ENCODE measurements around the gene TMEM120B. TPM values are rescaled to one million over a fixed set of nuclear protein-coding genes. Genes with fewer than 3 reads are reported as not detected.

The TMEM120B gene
- total RNA-seq, 4 donors from 2014 or later: 3.7 to 8.6 (median 5.2) TPM

GRCh38 chr12:121819212-121819949 is 106.8 kb downstream of the TMEM120B start:
- peaks cover 0 to 100% (median 0%) of the 10 kb centered on the region in 3 donors for H3K36me3 ChIP-seq
- no peak for DNase-seq
- no peaks in the 10 kb centered on the region for H3K27me3 ChIP-seq

DNA sequence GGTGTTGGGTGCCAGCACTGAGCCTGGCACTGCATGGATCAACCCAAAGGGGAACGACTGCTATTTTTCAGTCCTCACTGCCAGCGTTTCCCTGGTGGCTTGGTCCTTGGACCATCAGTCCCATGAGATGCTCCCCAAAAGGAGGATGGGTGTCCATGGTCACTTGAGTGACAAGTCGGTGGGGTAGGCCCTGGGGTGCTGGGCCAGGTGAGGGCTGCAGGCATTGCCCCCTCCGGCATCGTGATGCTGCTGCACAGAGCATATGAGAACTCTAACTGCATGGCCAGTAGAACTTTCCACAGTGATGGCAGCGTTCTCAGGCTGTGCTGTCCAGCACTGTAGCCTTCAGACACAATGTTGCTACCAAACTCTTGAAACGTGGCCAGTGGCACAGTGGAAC is 107.5 kb downstream of the TMEM120B start:
- DNase-seq: no peak
- TF ChIP-seq POLR2A (IDR thresholded peaks at IDR 0.05): no peak
- TF ChIP-seq, protein P1, sequence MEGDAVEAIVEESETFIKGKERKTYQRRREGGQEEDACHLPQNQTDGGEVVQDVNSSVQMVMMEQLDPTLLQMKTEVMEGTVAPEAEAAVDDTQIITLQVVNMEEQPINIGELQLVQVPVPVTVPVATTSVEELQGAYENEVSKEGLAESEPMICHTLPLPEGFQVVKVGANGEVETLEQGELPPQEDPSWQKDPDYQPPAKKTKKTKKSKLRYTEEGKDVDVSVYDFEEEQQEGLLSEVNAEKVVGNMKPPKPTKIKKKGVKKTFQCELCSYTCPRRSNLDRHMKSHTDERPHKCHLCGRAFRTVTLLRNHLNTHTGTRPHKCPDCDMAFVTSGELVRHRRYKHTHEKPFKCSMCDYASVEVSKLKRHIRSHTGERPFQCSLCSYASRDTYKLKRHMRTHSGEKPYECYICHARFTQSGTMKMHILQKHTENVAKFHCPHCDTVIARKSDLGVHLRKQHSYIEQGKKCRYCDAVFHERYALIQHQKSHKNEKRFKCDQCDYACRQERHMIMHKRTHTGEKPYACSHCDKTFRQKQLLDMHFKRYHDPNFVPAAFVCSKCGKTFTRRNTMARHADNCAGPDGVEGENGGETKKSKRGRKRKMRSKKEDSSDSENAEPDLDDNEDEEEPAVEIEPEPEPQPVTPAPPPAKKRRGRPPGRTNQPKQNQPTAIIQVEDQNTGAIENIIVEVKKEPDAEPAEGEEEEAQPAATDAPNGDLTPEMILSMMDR (IDR thresholded peaks at IDR 0.05): no peak
- no peaks in the 10 kb centered on the region for H3K9me3 ChIP-seq
- H3K36me3 ChIP-seq: peaks cover 0 to 100% (median 0%) of the 10 kb centered on the region in 3 donors
- H3K4me1 ChIP-seq: no peaks in the 10 kb centered on the region
- H3K27me3 ChIP-seq: no peaks in the 10 kb centered on the region
- H3K27ac ChIP-seq: no peak overlapping the region
- no peak overlapping the region for H3K4me3 ChIP-seq

More at GRCh38 chr12:121819212-121819949, 106.8 kb downstream of the TMEM120B start:
- H3K4me3 ChIP-seq: no peak overlapping the region
- no peaks in the 10 kb centered on the region for H3K9me3 ChIP-seq
- H3K4me1 ChIP-seq: no peaks in the 10 kb centered on the region
- no peak overlapping the region for H3K27ac ChIP-seq
- TF ChIP-seq POLR2A (IDR thresholded peaks at IDR 0.05): no peak
- TF ChIP-seq, protein P1 (IDR thresholded peaks at IDR 0.05): no peak

GRCh38 chr12:121822393-121823100 is 110.0 kb downstream of the TMEM120B start:
- Histone ChIP-seq H3K4me3 (no peak overlapping the region), H3K9me3 (no peaks in the 10 kb centered on the region), H3K36me3 (peaks cover 0 to 100% (median 0%) of the 10 kb centered on the region in 3 donors), H3K27me3 (no peaks in the 10 kb centered on the region), H3K27ac (no peak overlapping the region), H3K4me1 (no peaks in the 10 kb centered on the region)
- TF ChIP-seq, protein P1 (IDR thresholded peaks at IDR 0.05): no peak
- no peak for TF ChIP-seq POLR2A (IDR thresholded peaks at IDR 0.05)
- DNase-seq: no peak

DNA sequence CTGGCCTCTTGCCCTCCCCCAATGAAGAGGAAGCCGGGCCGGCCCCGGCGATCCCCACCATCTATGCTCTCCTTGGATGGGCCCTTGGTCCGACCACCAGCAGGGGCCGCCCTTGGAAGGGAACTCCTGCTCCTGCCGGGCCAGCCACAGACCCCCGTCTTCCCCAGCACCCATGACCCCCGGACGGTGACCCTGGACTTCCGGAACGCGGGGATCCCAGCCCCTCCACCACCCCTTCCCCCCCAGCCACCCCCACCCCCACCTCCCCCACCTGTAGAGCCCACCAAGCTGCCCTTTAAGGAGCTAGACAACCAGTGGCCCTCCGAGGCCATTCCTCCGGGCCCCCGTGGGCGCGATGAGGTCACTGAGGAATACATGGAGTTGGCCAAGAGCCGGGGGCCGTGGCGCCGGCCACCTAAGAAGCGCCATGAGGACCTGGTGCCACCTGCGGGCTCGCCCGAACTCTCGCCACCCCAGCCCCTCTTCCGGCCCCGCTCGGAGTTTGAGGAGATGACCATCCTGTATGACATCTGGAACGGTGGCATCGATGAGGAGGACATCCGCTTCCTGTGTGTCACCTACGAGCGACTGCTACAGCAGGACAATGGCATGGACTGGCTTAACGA is 110.7 kb downstream of the TMEM120B start:
- DNase-seq: no peak

DNA sequence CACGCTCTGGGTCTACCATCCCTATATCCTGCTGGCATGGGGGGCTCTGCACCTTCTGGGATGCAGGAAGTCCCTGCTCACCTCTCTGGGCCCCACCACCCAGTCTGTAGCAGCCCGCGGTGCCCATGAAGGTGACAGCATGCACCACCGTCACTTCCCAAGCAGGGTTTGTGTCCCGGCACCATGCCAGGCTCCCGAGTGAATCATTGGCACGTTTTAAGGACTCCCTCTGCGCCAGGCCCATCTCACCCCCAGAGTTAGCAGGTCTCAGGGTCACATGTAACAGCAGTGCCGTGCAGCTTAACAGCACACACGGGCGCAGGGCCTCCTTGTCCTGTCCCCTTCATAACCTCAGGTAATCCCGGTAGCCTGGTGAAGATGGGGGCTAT is 111.2 kb downstream of the TMEM120B start:
- Histone ChIP-seq H3K4me1 (no peaks in the 10 kb centered on the region), H3K9me3 (no peaks in the 10 kb centered on the region), H3K4me3 (no peak overlapping the region), H3K27me3 (no peaks in the 10 kb centered on the region), H3K27ac (no peak overlapping the region), H3K36me3 (peaks cover 0 to 100% (median 0%) of the 10 kb centered on the region in 3 donors)
- TF ChIP-seq, protein P1 (IDR thresholded peaks at IDR 0.05): no peak
- no peak for TF ChIP-seq POLR2A (IDR thresholded peaks at IDR 0.05)
- no peak for DNase-seq

More for the DNA sequence above, 110.7 kb downstream of the TMEM120B start:
- Histone ChIP-seq H3K36me3 (peaks cover 0 to 100% (median 0%) of the 10 kb centered on the region in 3 donors), H3K9me3 (no peaks in the 10 kb centered on the region), H3K27ac (no peak overlapping the region), H3K4me1 (no peaks in the 10 kb centered on the region), H3K27me3 (no peaks in the 10 kb centered on the region), H3K4me3 (no peak overlapping the region)
- TF ChIP-seq POLR2A (IDR thresholded peaks at IDR 0.05): no peak
- TF ChIP-seq, protein P1 (IDR thresholded peaks at IDR 0.05): no peak

Data from Peyer's patch (tissue), 4 donors.